ENCODE results near the gene JADE1.

The JADE1 gene

DNA sequence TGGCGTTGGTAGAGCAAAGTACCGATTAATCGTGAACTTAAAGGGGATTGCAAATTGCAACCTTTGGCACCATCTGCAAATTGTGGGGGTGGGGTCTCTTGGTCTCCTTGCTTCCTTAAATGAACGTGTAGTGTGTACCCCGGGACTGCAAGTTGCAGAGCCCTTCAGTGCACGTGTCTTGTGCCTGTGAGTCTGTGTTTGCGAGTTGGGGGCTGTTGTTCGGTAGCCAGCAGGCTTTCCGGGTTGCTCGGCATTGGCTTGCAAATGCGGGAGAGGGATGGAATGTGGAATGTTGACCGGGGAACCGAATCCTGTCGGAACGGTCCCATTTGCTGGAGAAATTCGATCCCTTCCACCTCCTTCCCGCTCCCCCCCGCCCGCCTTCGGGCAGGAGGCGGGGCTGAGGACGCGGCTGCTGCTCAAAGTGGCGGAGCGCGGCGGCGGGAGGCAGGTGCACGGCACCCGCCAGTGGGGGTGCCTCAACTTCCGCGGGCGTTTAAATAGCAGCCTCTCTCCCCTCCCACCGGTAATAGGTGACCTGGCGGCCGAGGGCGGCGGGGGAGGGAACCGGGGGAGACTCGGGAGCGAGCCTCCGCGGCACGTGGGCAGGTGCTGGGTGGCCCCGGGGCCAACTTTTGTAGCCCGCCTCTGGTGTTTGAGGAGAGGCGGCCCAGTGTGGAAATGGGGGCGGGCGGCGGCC, 1.5 kb downstream of the JADE1 start:
- DNase-seq (ENCODE audit: low spot score), result peak; percentile 70

GRCh38 chr4:128811571-128812441, 2.3 kb downstream of the JADE1 start:
- DNase-seq (ENCODE audit: low spot score), result peak; percentile 90

- DNase-seq (ENCODE audit: low spot score), result peak; percentile 37
These were observed 3.1 kb downstream of the JADE1 start for GRCh38 chr4:128812442-128813235.

- no peak for DNase-seq (ENCODE audit: low spot score)
These were observed 4.5 kb downstream of the JADE1 start for GRCh38 chr4:128813965-128814364.

GRCh38 chr4:128818442-128818841, 8.9 kb downstream of the JADE1 start:
- DNase-seq (ENCODE audit: low spot score), result no peak

GRCh38 chr4:128819082-128819742, 9.7 kb downstream of the JADE1 start:
- no peak for DNase-seq (ENCODE audit: low spot score)

DNA sequence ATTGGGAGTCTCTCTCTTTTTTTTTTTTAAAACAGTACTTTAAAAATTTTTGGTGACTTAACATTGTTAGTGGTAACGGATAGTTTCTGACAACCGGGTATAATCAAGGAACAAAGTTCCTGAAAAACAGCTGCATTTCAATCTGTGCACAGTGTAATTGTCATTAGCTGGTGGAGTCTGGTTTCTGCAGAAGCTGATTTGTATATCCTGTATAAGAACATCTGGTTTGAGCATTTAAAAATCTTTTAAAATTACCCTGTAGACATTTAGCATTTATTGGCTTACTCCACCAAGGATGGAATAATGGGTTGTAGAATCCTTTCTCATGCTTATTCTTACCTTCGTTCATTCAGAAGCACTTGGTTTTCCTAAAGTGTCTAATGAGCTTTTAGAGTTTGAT, 11.2 kb downstream of the JADE1 start:
- no peak for DNase-seq (ENCODE audit: low spot score)

- no peak for DNase-seq (ENCODE audit: low spot score)
These were observed 11.7 kb downstream of the JADE1 start for GRCh38 chr4:128821151-128821550.

DNA sequence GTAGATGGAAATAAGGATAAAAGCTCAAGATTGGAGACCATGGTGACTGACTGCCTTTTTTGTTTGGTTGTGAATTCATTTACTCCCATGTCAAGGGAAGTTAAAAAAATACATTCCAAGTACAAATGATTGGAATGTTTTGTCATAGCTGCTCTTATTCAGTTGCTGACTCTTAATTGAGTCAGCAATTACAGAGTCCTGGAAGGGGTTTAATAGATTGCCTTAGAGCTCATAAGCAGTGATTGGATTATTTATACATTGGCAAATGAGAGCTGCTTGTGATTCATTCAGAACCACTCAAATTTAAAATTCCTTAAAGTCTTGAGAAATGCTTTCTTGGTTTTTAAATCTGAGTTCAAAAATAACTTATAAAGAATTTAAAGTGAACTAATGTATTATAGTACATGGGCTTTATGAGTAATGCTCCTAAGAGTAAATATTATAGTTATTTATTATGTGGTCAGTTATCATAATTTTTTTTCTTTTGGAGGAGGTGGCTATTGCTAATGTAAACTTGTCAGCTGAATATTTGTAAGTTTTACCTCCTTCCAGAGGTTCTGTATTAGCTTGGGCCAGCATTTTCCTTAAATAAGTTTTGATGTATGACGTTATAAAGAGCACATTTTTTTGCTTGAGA, 13.6 kb downstream of the JADE1 start:
- no peak for DNase-seq (ENCODE audit: low spot score)

- no peak for DNase-seq (ENCODE audit: low spot score)
These were observed 15.7 kb downstream of the JADE1 start for GRCh38 chr4:128825226-128825625.

GRCh38 chr4:128827296-128827695, 17.8 kb downstream of the JADE1 start:
- no peak for DNase-seq (ENCODE audit: low spot score)

GRCh38 chr4:128830906-128831503, 21.5 kb downstream of the JADE1 start:
- DNase-seq (ENCODE audit: low spot score), result no peak

GRCh38 chr4:128831531-128832242, 22.2 kb downstream of the JADE1 start:
- peak; percentile 64 for DNase-seq (ENCODE audit: low spot score)

GRCh38 chr4:128832243-128832625, 22.7 kb downstream of the JADE1 start:
- no peak for DNase-seq (ENCODE audit: low spot score)

DNA sequence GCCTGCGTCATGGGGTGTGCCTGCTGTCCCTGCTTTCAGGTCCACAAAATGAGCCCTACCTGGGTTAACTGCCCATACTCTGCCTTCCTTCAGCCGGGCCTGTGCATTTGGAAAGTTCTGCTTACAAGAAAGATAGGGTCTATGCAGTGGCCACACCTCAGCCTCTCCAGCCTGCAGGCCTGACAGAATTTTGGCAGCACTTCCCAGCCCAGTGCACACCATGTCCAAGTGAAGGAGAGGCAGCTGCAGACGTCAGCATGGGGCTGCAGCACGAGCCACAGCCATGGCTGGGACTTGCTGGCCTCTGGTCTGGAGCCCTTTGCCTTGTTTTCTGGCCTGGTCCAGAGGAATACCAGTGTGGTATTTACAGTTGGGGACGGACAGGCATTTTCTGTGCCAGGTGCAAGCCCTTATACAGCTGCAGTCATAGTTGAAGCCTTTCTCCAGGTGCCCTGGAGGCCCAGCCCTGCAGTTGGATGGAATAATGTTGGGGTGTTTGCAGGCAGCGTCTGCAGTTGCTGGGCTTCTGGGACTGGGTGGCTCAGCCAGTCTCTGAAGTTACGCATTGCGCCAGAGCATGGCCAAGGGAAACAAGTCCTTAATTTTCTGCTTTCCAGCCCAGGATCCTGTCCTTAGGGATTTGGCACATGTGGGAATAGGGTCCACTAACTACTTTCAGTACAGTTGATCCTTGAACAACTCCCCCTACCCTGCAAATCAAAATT, 26.2 kb downstream of the JADE1 start:
- DNase-seq (ENCODE audit: low spot score), result peak; percentile 56

GRCh38 chr4:128837198-128837597, 27.7 kb downstream of the JADE1 start:
- no peak for DNase-seq (ENCODE audit: low spot score)

DNA sequence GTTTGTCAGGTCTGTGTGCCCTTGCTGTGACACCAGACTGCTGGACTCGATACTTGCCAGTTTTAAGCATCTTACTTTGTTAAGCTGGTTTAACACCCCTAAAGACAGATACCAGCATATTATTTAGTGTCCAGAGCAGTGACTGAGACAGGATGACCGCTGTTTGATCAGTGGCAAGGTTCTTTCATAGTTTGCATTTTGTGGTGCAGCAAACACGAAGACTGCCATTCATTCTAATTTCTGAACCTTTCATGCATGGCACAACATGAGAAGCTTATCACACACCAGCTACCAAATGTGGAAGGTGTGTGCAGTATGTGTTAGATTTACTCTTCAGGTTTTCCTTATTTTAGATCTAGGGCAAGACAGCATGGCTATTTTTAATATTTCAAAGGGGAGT, 28.2 kb downstream of the JADE1 start:
- DNase-seq (ENCODE audit: low spot score), result no peak

GRCh38 chr4:128840711-128841318, 31.3 kb downstream of the JADE1 start:
- no peak for DNase-seq (ENCODE audit: low spot score)

GRCh38 chr4:128841402-128841801, 31.9 kb downstream of the JADE1 start:
- DNase-seq (ENCODE audit: low spot score), result no peak
